Transverse colon (tissue), 4 donors: ENCODE data around the gene POLQ. TPM values are rescaled to one million over a fixed set of nuclear protein-coding genes. Genes with fewer than 3 reads are reported as not detected.

Experiments
- DNase-seq: peaks from one replicate; pipeline ENCODE4 v3.0.0-alpha.2; 2019
- H3K27ac ChIP-seq, 4 donors: fragments of 200-600 bp; sonication (generic); 2 replicates each; pipeline ENCODE4 v1.5.1; 2016 to 2018; ENCODE audit warnings: inconsistent platforms in 4 of 4
- H3K27me3 ChIP-seq: fragments of 200-600 bp; sonication (generic); 2 replicates; pipeline ENCODE4 v1.5.1; 2017; ENCODE audit warnings: inconsistent platforms
- H3K36me3 ChIP-seq, 4 donors: fragments of 200-600 bp; sonication (generic); 2 replicates each; pipeline ENCODE4 v1.5.1; 2017 to 2019; ENCODE audit warnings: inconsistent platforms in 4 of 4
- H3K4me1 ChIP-seq, 4 donors: fragments of 200-600 bp; sonication (generic); 2 replicates each; pipeline ENCODE4 v1.5.1; 2017 to 2020; ENCODE audit warnings: inconsistent platforms in 4 of 4
- H3K4me3 ChIP-seq, 4 donors: fragments of 200-600 bp; sonication (generic); 1 replicate in 1 of 4; 2 replicates in 3 of 4; pipeline versions ENCODE4 v1.5.1 to v1.6.1; 2017 to 2019; ENCODE audit warnings: inconsistent platforms in 4 of 4
- H3K9me3 ChIP-seq, 2 donors: fragments of 200-600 bp; sonication (generic); 2 replicates each; pipeline ENCODE4 v1.5.1; 2017 to 2019; ENCODE audit warnings: inconsistent platforms in 2 of 2
- EP300 ChIP-seq: sonication (generic); formaldehyde crosslinking; IDR thresholded peaks from one replicate; pipeline ENCODE4 v1.6.1; 2017; ENCODE audit warnings: antibody characterized with exemption, low read depth
- POLR2A ChIP-seq: fragments of 450-650 bp; IDR thresholded peaks from one replicate; pipeline ENCODE4 v1.6.1; 2016; ENCODE audit warnings: antibody characterized with exemption, mild to moderate bottlenecking, moderate library complexity
- POLR2AphosphoS5 ChIP-seq, 3 donors: sonication (generic); formaldehyde crosslinking; IDR thresholded peaks; one replicate each; pipeline ENCODE4 v1.6.1; 2016; ENCODE audit warnings: antibody characterized with exemption in 3 of 3
- WGBS, 2 donors: methylation state at CpG; one replicate each; pipeline ENCODE4 v1.1.5; 2018; ENCODE audit warnings: low coverage in 1 of 2; 5-methylcytosine and 5-hydroxymethylcytosine counted together
- in situ Hi-C, 4 donors: fragments of 200-750 bp; cut with MboI; loops; one replicate each; pipeline versions ENCODE4 v1.15.0 to v1.15.1; 2017; ENCODE audit warnings: low sequenced_read_pairs in 3 of 4, low pct_ligation_motif_present in 1 of 4, low pct_unique_long_range_greater_than_20kb in 1 of 4
- intact Hi-C: fragments of 100-400 bp; cut with DNase I; formaldehyde crosslinking; loops from one replicate; pipeline ENCODE4 v1.15.1; 2023; ENCODE audit warnings: low total_unique reads
- total RNA-seq, 4 donors: library from RNA; depleted of rRNA; stranded (reverse); fragments of >200 nt; gene quantifications; one replicate each; pipeline ENCODE4 v1.1.0, GENCODE V29; 2016
- TF ChIP-seq, protein P1 (sequence below), 5 experiments: fragments of 200-600 bp in 3 of 5; fragments of 450-650 bp in 2 of 5; sonication (generic) in 3 of 5; IDR thresholded peaks; 1 replicate in 2 of 5; 2 replicates in 3 of 5; pipeline ENCODE4 v1.5.1; 2016 to 2017; ENCODE audit warnings: antibody characterized with exemption in 5 of 5, inconsistent platforms in 3 of 5, mild to moderate bottlenecking in 2 of 5, moderate library complexity in 1 of 5

Gene POLQ
- total RNA-seq, 4 donors from 2014 or later, result under 0.01 to 25.1 (median 0.94) TPM

DNA sequence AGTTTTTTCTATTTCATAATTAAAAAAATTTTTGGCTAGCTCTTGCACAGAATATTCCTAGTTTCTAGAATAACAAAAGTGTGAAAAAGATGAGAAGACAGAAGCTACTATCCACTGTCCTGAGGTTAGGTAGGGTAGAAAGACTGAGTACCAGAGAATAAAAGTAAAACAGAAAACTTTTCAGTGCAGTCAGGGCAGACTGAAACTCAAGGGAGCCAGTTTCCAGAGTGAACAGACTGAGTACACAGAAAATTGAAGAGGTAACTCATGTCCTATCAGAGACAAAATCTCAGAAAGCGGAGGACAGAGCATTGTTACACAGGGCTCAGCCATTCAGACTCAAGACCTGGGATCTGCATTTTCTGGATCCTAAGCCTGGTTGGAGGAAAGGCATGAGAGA is 38.6 kb upstream of the POLQ start:
- H3K4me3 ChIP-seq, result no peak overlapping the region
- H3K27me3 ChIP-seq, result no peaks in the 10 kb centered on the region
- intact Hi-C loops (no loop called here), in situ Hi-C loops (no loop called here)
- H3K36me3 ChIP-seq, result no peaks in the 10 kb centered on the region
- no peaks in the 10 kb centered on the region for H3K9me3 ChIP-seq
- TF ChIP-seq POLR2A, result no peak
- TF ChIP-seq EP300, result no peak
- TF ChIP-seq POLR2AphosphoS5 (IDR thresholded peaks at IDR 0.05), result no peak
- TF ChIP-seq, protein P1, sequence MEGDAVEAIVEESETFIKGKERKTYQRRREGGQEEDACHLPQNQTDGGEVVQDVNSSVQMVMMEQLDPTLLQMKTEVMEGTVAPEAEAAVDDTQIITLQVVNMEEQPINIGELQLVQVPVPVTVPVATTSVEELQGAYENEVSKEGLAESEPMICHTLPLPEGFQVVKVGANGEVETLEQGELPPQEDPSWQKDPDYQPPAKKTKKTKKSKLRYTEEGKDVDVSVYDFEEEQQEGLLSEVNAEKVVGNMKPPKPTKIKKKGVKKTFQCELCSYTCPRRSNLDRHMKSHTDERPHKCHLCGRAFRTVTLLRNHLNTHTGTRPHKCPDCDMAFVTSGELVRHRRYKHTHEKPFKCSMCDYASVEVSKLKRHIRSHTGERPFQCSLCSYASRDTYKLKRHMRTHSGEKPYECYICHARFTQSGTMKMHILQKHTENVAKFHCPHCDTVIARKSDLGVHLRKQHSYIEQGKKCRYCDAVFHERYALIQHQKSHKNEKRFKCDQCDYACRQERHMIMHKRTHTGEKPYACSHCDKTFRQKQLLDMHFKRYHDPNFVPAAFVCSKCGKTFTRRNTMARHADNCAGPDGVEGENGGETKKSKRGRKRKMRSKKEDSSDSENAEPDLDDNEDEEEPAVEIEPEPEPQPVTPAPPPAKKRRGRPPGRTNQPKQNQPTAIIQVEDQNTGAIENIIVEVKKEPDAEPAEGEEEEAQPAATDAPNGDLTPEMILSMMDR (IDR thresholded peaks at IDR 0.05), result no peak
- WGBS, 2 donors, result 80 to 94% methylated on average over 1 of the region's 1 CpG
- no peak overlapping the region for H3K27ac ChIP-seq
- H3K4me1 ChIP-seq, result no peaks in the 10 kb centered on the region
- no peak for DNase-seq

DNA sequence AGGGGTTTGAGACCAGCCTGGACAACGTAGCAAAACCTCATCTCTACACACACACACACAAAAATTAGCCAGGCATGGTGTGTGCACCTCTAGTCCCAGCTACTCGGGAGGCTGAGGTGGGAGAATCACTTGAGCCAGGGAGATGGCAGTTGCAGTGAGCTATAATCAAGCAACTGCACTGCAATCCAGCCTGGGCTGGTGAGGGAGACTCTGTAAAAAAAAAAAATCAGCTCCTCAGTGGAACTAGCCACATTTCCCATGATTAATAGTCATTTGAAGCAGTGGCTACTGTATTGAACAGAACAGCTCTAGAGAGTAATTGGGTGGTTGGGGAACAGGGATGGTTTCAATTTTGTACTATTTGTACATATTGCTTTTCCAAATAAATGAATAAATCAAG is 35.9 kb upstream of the POLQ start:
- Histone ChIP-seq H3K27ac (no peak overlapping the region), H3K36me3 (no peaks in the 10 kb centered on the region), H3K4me3 (no peak overlapping the region), H3K9me3 (no peaks in the 10 kb centered on the region), H3K27me3 (no peaks in the 10 kb centered on the region), H3K4me1 (no peaks in the 10 kb centered on the region)
- whole genome bisulfite sequencing, 2 donors, result 33 to 67% methylated on average over 1 to 2 of the region's 2 CpGs
- intact Hi-C loops (no loop called here), in situ Hi-C loops (no loop called here)
- no peak for TF ChIP-seq POLR2AphosphoS5 (IDR thresholded peaks at IDR 0.05)
- DNase-seq, result no peak

DNA sequence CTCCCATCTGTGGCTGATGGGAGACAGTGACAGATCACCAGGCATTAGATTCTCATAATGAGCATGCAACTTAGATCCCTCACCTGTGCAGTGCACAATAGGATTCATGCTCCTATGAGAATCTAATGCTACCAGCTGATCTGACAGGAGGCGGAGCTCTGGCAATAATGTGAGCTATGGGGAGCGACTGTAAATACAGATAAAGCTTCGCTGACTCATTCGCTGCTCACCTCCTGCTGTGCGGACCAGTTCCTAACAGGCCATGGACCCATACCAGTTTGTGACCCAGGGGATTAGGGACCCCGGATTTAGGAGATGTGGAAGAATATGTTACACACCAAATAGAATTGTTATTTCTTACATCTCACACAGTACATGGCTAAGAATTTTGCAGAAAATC is 28.7 kb upstream of the POLQ start:
- intact Hi-C loops, result no loop called here
- Histone ChIP-seq H3K4me3 (no peak overlapping the region), H3K27ac (no peak overlapping the region), H3K4me1 (peaks cover 0 to 3% (median 0%) of the 10 kb centered on the region in 4 donors), H3K36me3 (no peaks in the 10 kb centered on the region), H3K9me3 (no peaks in the 10 kb centered on the region), H3K27me3 (no peaks in the 10 kb centered on the region)
- in situ Hi-C loops, result no loop called here
- TF ChIP-seq POLR2A (no peak), POLR2AphosphoS5 (IDR thresholded peaks at IDR 0.05) (no peak), EP300 (no peak)
- TF ChIP-seq, protein P1 (IDR thresholded peaks at IDR 0.05), result no peak
- WGBS, 2 donors, result 57 to 66% methylated on average over 1 to 6 of the region's 6 CpGs
- DNase-seq, result peak; percentile 50

DNA sequence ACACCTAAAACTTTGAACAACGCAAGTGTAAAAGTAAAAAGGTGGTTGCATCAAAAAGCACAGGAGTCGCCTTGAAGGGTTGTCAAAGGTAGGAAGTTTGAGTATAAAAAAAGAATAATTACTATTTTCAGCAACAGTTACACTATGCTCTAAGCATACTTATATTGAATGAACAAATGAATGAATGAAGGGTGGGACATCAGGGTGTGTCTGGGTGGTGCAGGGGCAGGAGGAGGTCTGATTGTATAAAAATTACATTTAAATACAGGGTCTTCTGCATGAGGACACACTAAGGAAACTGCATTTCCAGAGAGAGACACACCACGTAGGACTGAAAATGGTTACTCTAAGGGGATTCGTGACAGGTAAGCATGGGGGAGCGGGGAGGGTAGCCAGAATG is 21.9 kb upstream of the POLQ start, which contains the start of gene ARGFX:
Gene ARGFX (plus strand): TSS at position 301 of the 400 bp plus-strand sequence. CDS start 2,765 bp downstream, outside the sequence.
- in situ Hi-C loops (no loop called here), intact Hi-C loops (no loop called here)
- Histone ChIP-seq H3K27me3 (no peaks in the 10 kb centered on the region), H3K27ac (no peak within 1 kb of the TSS), H3K9me3 (no peaks in the 10 kb centered on the region), H3K4me3 (no peak within 1 kb of the TSS), H3K36me3 (no peaks in the 10 kb centered on the region), H3K4me1 (no peaks in the 10 kb centered on the region)
- TF ChIP-seq EP300, result no peak
- no peak for TF ChIP-seq POLR2AphosphoS5 (IDR thresholded peaks at IDR 0.05)
- TF ChIP-seq, protein P1 (IDR thresholded peaks at IDR 0.05), result no peak
- TF ChIP-seq POLR2A, result no peak
- 90 to 94% methylated on average over 5 of the region's 5 CpGs for WGBS, 2 donors
- DNase-seq, result no peak

DNA sequence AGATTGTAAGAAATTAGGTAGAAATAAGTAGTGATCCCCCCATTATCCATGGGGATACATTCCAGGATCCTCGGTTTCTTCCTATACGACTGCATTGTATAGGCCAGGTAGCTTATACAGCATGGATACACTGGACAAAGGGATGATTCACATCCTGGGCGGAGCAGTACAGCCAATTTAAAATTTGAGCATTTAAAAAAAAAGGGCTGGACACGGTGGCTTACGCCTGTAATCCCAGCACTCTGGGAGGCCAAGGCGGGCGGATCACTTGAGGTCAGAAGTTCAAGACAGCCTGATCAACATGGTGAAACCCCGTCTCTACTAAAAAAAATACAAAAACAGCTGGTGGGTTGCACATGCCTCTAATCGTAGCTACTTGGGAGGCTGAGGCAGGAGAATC is 21.0 kb upstream of the POLQ start:
- Histone ChIP-seq H3K4me1 (no peaks in the 10 kb centered on the region), H3K36me3 (no peaks in the 10 kb centered on the region), H3K27me3 (no peaks in the 10 kb centered on the region), H3K9me3 (no peaks in the 10 kb centered on the region), H3K27ac (no peak overlapping the region), H3K4me3 (no peak overlapping the region)
- TF ChIP-seq POLR2AphosphoS5 (IDR thresholded peaks at IDR 0.05) (no peak), EP300 (no peak), POLR2A (no peak)
- TF ChIP-seq, protein P1 (IDR thresholded peaks at IDR 0.05), result no peak
- 80 to 84% methylated on average over 1 to 9 of the region's 9 CpGs for WGBS, 2 donors
- no peak for DNase-seq
- intact Hi-C loops (no loop called here), in situ Hi-C loops (no loop called here)
